Measurements from ENCODE around the gene TMSB10.

Gene TMSB10

GRCh38 chr2:84876369-84876768 is 29.1 kb upstream of the TMSB10 start:
- Histone ChIP-seq H3K9me3 (ENCODE audit: insufficient read depth, low read length) (no peaks in the 10 kb centered on the region), H3F3A (ENCODE audit: insufficient read depth) (no peaks in the 10 kb centered on the region), H3K4me2 (ENCODE audit: low read depth, low read length, poor library complexity, severe bottlenecking) (no peak overlapping the region), H3K79me2 (ENCODE audit: insufficient read depth, low read length) (no peaks in the 10 kb centered on the region), H4K20me1 (ENCODE audit: low read depth, low read length) (no peaks in the 10 kb centered on the region), H3K4me3 (ENCODE audit: insufficient read depth, low read length, poor library complexity, severe bottlenecking) (no peak overlapping the region), H3K9ac (ENCODE audit: low read length) (no peak overlapping the region), H3K9me2 (replicated peaks; ENCODE audit: insufficient read depth, low read length) (no peaks in the 10 kb centered on the region), H3K27ac (ENCODE audit: low read depth, low read length) (no peak overlapping the region), H3K27me3 (ENCODE audit: low read length) (no peaks in the 10 kb centered on the region; the same call in 1 of the 2 replicates), H3K36me3 (ENCODE audit: low read length) (no peaks in the 10 kb centered on the region), H2AFZ (ENCODE audit: low read depth, low read length, severe bottlenecking) (no peak overlapping the region)
- no peak for TF ChIP-seq EZH2phosphoT487 (conservative IDR thresholded peaks at IDR 0.05; ENCODE audit: low read length)
- no peak for TF ChIP-seq CTCF (IDR thresholded peaks at IDR 0.05; ENCODE audit: insufficient read depth, low read length, poor library complexity, severe bottlenecking)

- no peak overlapping the region for H2AFZ ChIP-seq (ENCODE audit: low read depth, low read length, severe bottlenecking)
- H3K36me3 ChIP-seq (ENCODE audit: low read length) = no peaks in the 10 kb centered on the region
- TF ChIP-seq EZH2phosphoT487 (conservative IDR thresholded peaks at IDR 0.05; ENCODE audit: low read length) (no peak), CTCF (IDR thresholded peaks at IDR 0.05; ENCODE audit: insufficient read depth, low read length, poor library complexity, severe bottlenecking) (no peak)
- no peaks in the 10 kb centered on the region for H3K9me2 ChIP-seq (replicated peaks; ENCODE audit: insufficient read depth, low read length)
- H3K9ac ChIP-seq (ENCODE audit: low read length) = no peak overlapping the region
- H3K4me2 ChIP-seq (ENCODE audit: low read depth, low read length, poor library complexity, severe bottlenecking) = no peak overlapping the region
- no peak overlapping the region for H3K27ac ChIP-seq (ENCODE audit: low read depth, low read length)
- H4K20me1 ChIP-seq (ENCODE audit: low read depth, low read length) = no peaks in the 10 kb centered on the region
- no peaks in the 10 kb centered on the region for H3K79me2 ChIP-seq (ENCODE audit: insufficient read depth, low read length)
- H3K9me3 ChIP-seq (ENCODE audit: insufficient read depth, low read length) = no peaks in the 10 kb centered on the region
- H3K4me3 ChIP-seq (ENCODE audit: insufficient read depth, low read length, poor library complexity, severe bottlenecking) = no peak overlapping the region
- no peaks in the 10 kb centered on the region for H3F3A ChIP-seq (ENCODE audit: insufficient read depth)
- H3K27me3 ChIP-seq (ENCODE audit: low read length) = no peaks in the 10 kb centered on the region; the same call in 1 of the 2 replicates
Measured at GRCh38 chr2:84878459-84878858, 27.0 kb upstream of the TMSB10 start.

GRCh38 chr2:84878896-84879583 is 26.4 kb upstream of the TMSB10 start:
- no peak overlapping the region for H2AFZ ChIP-seq (ENCODE audit: low read depth, low read length, severe bottlenecking)
- H3F3A ChIP-seq (ENCODE audit: insufficient read depth) = no peaks in the 10 kb centered on the region
- H3K27me3 ChIP-seq (ENCODE audit: low read length) = no peaks in the 10 kb centered on the region; the same call in 1 of the 2 replicates
- H3K9me2 ChIP-seq (replicated peaks; ENCODE audit: insufficient read depth, low read length) = no peaks in the 10 kb centered on the region
- no peak overlapping the region for H3K9ac ChIP-seq (ENCODE audit: low read length)
- H3K4me3 ChIP-seq (ENCODE audit: insufficient read depth, low read length, poor library complexity, severe bottlenecking) = no peak overlapping the region
- H3K36me3 ChIP-seq (ENCODE audit: low read length) = no peaks in the 10 kb centered on the region
- no peak overlapping the region for H3K27ac ChIP-seq (ENCODE audit: low read depth, low read length)
- no peaks in the 10 kb centered on the region for H3K79me2 ChIP-seq (ENCODE audit: insufficient read depth, low read length)
- TF ChIP-seq CTCF (IDR thresholded peaks at IDR 0.05; ENCODE audit: insufficient read depth, low read length, poor library complexity, severe bottlenecking) = no peak
- no peak for TF ChIP-seq EZH2phosphoT487 (conservative IDR thresholded peaks at IDR 0.05; ENCODE audit: low read length)
- H3K9me3 ChIP-seq (ENCODE audit: insufficient read depth, low read length) = no peaks in the 10 kb centered on the region
- H4K20me1 ChIP-seq (ENCODE audit: low read depth, low read length) = no peaks in the 10 kb centered on the region
- H3K4me2 ChIP-seq (ENCODE audit: low read depth, low read length, poor library complexity, severe bottlenecking) = no peak overlapping the region
